Measurements from ENCODE around the gene CEACAM3. TPM values are rescaled to one million over a fixed set of nuclear protein-coding genes. Genes with fewer than 3 reads are reported as not detected.

CEACAM3 gene
- total and polyA plus RNA-seq, 9 of the 15 experiments (the other 6 are each of a cell fraction or from before 2014, with no cell fraction given), result not detected

DNA sequence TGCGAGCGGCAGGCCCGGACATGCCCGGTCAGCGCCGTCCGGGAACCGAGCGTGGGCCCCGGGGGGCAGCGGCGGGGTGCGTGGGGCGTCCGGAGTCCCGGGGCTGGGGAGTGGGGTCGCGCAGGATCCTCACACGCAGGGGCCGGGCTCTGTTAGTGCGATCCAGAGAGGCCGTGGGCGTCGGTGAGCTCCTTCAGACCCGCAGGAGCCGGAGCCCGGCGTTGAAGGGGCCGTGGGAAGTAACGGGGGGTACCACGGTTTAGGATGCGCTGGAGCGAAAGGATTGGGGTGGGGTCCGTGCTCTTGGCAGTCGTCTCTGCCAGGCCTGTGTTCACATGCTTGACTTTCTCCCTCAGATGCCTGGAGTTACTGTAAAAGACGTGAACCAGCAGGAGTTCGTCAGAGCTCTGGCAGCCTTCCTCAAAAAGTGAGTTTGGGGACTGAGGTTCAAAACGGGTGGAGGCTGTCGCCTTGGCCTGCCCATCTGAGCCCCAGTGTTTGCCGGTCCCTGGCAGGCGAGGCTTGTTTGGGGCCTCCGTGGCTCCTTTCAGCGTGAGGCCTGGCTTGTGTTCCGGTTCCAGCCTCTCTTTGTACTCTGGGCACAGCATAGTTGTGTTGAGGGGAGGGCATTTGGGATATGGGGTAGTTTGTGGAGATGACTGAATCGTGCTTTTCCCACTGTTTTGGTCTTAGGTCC lies 64.2 kb downstream of the CEACAM3 start (continued):
- TF ChIP-seq, protein P1, sequence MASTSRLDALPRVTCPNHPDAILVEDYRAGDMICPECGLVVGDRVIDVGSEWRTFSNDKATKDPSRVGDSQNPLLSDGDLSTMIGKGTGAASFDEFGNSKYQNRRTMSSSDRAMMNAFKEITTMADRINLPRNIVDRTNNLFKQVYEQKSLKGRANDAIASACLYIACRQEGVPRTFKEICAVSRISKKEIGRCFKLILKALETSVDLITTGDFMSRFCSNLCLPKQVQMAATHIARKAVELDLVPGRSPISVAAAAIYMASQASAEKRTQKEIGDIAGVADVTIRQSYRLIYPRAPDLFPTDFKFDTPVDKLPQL (IDR thresholded peaks at IDR 0.05; ENCODE audit: extremely low read depth, insufficient read length), result no peak
- TF ChIP-seq, protein P2, sequence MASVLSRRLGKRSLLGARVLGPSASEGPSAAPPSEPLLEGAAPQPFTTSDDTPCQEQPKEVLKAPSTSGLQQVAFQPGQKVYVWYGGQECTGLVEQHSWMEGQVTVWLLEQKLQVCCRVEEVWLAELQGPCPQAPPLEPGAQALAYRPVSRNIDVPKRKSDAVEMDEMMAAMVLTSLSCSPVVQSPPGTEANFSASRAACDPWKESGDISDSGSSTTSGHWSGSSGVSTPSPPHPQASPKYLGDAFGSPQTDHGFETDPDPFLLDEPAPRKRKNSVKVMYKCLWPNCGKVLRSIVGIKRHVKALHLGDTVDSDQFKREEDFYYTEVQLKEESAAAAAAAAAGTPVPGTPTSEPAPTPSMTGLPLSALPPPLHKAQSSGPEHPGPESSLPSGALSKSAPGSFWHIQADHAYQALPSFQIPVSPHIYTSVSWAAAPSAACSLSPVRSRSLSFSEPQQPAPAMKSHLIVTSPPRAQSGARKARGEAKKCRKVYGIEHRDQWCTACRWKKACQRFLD (CRISPR knock-in tag; IDR thresholded peaks at IDR 0.05), result no peak; the same call in none of the 2 replicates
- TF ChIP-seq ATF7 (IDR thresholded peaks at IDR 0.05) (no peak), ZNF253 (CRISPR knock-in tag; conservative IDR thresholded peaks at IDR 0.05) (no peak), HNRNPK (IDR thresholded peaks at IDR 0.05; ENCODE audit: low read depth, low read length, poor library complexity, severe bottlenecking) (no peak), THRAP3 (IDR thresholded peaks at IDR 0.05; ENCODE audit: borderline replicate concordance) (no peak), ZNF589 (CRISPR knock-in tag; IDR thresholded peaks at IDR 0.05; ENCODE audit: low read depth) (no peak), CBX1 (IDR thresholded peaks at IDR 0.05; ENCODE audit: low read depth) (no peak), IFI16 (CRISPR knock-in tag; IDR thresholded peaks at IDR 0.05) (no peak), RAD21 (CRISPR knock-in tag; conservative IDR thresholded peaks at IDR 0.05 in 1 of 2, IDR thresholded peaks at IDR 0.05 in 1 of 2) (no peak), ILK (tag; IDR thresholded peaks at IDR 0.05; ENCODE audit: borderline replicate concordance, low read depth) (no peak), NFE2 (IDR thresholded peaks at IDR 0.05; ENCODE audit: low read depth) (no peak), RBBP5 (IDR thresholded peaks at IDR 0.05; ENCODE audit: borderline replicate concordance, insufficient read depth, low read length, poor library complexity, severe bottlenecking) (peak; percentile 14), POLR2AphosphoS2 (IDR thresholded peaks at IDR 0.05; ENCODE audit: low read length) (no peak), CBFB (CRISPR knock-in tag; IDR thresholded peaks at IDR 0.05) (no peak)

Data from K562 (cell line).